Head of caudate nucleus (tissue), 42 donors: Measurements from ENCODE around the gene SCRG1.

Experiments used
- DNase-seq, 42 donors: peaks; one replicate each; pipeline versions ENCODE4 v3.0.0 to v3.0.0-alpha.2; 2020 to 2021; ENCODE audit warnings: mixed read lengths in 7 of 42
- intact Hi-C: fragments of 100-400 bp; cut with DNase I; formaldehyde crosslinking; loops from one replicate; pipeline ENCODE4 v1.15.0; 2022

SCRG1 gene

DNA sequence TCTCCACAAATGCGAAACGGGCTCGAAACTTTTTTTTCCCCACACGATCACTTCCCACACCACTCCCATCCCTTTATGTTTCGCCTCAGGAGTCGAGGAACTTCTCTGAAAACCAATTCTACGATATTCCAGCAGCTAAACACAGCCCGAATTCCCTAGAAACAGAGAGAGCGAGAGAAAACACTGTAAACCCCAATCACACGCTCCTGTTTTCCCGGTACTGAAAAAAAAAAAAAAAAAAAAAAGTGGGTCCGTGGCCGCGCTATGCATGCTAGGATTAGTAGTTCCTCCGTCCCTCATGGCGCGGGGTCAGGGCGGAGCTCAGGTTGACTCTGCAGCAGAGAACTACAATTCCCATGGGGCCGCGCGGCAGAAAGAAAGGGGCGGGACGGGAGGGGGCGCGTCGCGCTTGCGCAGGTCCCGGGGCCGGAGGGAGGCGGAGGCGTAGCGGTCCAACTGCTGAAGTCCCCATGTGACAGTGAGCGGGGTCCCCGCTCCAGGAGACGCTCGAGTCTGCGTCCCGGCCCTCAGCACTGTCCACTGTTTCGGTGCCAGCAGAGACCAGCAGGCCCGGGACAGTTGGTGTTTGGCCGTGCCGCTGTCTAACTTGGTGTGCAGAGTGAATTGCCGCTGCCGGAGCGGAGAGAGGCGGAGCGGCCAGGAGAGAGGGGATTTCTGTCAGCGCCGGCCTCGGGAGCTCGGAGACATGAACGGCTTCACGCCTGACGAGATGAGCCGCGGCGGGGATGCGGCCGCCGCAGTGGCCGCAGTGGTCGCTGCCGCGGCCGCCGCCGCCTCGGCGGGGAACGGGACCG lies 28.2 kb downstream of the SCRG1 start, which contains the start of gene SAP30:
TSS of gene SAP30 (plus strand) at position 478 of the 815 bp plus-strand sequence. CDS start at position 707, 229 bp downstream.
- intact Hi-C loops = loop anchor here (2.0 to 5.0 kb wide), 2 partner anchors 36 to 42 kb away; partner anchors contain the start of gene HMGB2
- DNase-seq = peak; percentile 93 to 99 (median 97)

DNA sequence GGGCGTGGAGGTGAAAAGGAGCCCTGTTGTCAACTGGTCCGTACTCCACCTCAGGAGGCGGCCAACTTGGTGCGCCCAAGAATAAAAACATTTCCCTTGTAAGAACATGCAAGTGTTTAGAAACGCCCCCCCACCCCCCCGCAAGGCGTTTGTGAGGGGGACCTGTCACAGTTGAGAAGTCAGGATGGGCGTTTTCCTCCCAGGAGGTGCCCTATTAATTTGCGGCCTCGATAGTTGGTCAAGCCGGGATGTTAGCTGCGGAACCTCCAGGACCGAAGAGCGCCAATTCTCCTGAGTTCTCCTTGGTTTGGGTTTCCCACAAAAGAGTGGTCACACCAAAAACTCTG lies 28.8 kb downstream of the SCRG1 start:
- intact Hi-C loops = loop anchor here (2.0 to 5.0 kb wide), 2 partner anchors 35 to 42 kb away; partner anchors contain the start of gene HMGB2
- DNase-seq = peak in 30 of 42 donors; percentile 4 to 62 (median 34)

DNA sequence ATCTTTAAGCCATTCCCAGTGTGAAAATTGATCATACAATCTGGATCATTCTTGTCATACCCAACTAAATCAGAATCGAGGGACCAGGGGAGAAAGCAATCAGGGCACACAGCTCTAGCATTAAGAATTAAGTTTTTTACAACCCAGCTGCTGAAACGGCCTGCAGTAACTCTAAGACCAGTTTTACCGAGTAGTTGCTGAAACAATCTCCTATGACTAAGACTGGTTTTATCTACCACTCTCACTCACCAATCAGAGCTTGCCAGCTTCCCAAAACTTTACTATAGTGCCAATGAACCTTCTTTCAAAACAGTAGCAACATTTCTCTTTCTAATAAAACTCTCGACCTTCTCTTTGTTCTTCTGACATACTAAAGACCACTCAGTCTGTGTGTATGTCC lies 31.0 kb downstream of the SCRG1 start:
- DNase-seq = no peak
- intact Hi-C loops = no loop called here

DNA sequence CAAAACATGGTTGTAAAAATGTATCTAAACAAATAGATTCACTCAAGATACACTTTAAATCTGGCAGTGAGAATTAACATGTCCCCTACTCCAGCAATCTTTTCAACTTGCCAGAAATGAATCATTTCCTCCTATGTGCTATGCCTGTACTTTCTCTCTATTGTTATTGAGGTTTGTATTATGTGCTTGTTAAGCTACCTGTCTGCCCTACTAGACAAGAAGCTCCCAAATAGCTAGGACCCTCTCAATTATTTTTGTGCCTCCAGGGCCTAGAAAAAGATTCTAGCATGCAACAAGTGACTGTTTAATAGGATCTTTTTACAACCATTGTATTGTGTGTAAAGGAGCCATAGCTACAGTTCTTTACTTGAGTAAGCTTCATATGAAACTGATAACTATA lies 31.6 kb downstream of the SCRG1 start:
- no peak for DNase-seq
- intact Hi-C loops = no loop called here

DNA sequence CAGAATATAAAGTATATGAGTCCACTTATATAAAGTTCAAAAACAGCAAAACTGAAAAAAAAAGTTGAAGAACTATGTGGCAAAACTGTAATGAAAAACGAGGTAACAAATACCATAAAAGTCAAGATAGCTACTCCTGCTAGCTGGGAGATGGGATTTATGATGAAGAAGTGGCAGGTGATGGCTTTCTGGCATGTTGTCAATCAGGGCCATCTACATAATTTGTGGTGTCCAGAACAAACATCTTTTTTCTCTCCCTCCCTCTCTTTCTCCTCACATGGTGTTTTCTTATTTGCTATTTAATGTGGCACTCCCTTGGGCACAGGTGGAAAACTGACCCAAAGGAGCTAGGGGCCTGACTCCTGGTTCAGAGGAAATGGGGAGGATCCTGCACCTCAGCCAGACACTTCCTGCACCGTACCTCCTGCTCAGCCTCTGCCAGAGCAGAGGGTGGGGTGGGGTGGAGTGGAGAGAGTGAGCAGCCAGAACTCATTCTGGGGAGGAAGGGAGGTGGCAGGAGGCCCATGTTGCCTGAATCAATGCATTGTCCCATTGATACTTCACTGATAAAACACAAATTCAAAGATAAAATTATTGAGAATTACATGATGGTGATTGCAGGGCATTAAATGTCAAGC lies 33.4 kb downstream of the SCRG1 start:
- DNase-seq = no peak
- intact Hi-C loops = no loop called here

DNA sequence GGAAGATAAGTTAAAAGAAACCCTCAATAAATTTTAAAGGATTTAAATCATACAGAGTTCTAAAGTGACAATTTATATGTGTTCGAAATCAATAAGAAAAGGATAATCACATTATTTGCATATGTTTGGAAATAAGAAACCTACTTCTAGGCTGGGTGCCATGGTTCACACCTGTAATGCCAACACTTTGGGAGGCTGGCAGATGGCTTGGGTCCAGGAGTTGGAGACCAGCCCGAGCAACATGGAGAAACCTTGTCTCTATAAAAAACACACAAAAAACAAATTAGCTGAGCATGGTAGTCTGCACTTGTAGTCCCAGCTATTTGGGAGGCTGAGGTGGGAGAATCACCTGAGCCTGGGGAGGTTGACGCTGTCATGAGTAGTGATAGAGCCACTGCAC lies 36.2 kb downstream of the SCRG1 start:
- DNase-seq = no peak
- intact Hi-C loops = no loop called here

DNA sequence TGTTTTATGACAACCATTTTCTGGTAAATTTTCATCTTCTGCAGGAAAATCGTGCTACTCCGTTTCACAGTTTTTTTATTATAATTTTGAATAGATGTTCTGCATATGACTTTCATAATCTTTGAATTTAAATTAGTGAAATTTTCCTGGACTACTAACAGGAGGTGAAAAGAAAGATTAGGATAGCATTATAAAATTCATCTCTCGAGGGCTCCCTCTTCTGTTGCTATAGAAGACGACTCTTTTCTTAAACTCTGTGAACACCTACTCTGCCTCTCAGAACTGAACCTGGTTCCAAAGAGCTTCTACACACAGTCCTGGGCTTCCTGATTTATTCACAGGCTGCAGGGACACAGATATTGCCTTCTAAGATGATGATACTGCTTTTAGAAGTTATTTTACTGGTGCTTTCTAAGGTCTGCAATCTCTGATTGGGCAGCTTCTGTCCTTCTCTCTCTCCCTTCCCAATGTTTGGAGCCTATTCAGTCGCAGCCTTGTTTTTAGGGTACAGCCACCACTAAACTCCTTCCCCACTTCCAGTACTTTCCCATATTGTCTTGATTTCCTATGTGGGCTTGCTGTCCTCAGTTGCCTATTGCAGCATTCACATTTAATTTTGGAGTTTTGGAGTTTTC lies 38.2 kb downstream of the SCRG1 start:
- intact Hi-C loops = no loop called here
- DNase-seq = peak in 1 of 42 donors; percentile 14

DNA sequence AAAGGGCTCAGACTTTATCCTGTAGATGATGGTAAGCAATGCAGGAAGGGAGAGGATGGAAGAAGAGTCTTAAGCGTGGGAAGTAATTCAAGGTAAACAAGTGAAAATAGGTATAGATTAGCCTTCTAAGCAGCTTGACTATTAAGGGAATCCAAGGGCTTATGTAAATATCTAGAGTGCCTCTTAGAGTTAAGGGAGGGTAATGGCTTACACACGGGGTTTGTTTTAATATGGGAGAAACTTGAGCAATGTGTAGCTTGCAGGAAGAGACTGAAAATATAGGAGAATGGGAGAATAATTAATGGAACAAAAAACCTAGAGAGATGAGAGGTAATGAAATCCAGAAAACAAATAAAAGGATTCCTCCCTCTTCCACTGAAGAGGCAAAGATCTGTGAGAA lies 41.0 kb downstream of the SCRG1 start:
- intact Hi-C loops = no loop called here
- DNase-seq = no peak

DNA sequence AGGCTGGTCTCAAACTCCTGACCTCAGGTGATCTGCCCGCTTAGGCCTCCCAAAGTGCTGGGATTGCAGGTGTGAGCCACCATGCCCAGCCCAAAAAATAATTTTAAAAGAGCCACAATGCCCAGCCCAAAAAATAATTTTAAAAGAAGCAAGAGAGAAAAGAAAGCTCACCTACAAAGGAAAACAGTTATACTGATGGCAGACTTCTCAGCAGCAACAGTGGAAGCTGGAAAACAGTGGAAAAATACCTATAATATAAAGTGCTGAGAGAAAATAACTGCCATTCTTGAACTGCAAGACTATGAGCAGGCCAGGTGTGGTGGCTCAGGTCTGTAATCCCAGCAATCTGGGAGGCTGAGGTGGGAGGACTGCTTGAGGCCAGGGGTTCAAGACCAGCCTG lies 51.4 kb downstream of the SCRG1 start:
- no peak for DNase-seq

DNA sequence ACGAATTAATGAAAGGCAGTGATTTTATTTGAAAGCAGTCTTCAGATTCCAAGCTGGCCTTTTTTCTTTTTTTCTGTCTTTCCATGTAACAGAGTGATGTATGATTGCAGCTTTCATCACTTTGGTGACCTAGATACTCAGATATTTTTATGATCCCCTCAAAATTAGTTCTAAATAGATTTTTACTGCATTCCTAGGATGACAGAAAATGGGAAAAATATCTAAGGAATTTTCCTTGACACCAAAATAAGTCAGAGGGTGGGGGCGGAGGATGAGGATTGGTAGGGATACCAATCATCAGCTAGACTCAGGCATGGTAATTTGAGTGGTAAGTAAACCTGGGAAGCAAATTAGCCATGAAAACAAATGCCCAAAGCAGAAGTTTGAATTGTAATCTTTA lies 52.8 kb downstream of the SCRG1 start:
- DNase-seq = no peak
- intact Hi-C loops = no loop called here

More for the DNA sequence above, 51.4 kb downstream of the SCRG1 start:
- intact Hi-C loops = no loop called here

DNA sequence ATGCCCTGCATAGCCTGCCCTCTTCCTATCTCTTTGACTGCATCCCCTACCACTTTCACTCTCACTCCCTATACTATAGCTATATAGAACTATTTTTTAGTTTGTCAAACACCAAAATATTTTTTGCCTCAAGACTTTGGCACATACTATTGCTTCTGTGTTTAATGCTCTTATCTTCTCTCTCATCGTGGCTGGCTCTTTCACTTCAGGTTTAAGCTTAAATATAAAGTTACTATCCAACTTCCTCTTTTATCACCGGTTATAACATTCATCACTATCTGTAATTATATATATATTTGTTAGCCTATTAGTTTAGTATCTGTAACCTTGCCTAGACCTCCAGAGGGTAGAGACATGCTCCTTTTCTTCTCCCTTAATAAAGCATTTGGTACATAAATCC lies 53.3 kb downstream of the SCRG1 start:
- DNase-seq = no peak
- intact Hi-C loops = no loop called here

DNA sequence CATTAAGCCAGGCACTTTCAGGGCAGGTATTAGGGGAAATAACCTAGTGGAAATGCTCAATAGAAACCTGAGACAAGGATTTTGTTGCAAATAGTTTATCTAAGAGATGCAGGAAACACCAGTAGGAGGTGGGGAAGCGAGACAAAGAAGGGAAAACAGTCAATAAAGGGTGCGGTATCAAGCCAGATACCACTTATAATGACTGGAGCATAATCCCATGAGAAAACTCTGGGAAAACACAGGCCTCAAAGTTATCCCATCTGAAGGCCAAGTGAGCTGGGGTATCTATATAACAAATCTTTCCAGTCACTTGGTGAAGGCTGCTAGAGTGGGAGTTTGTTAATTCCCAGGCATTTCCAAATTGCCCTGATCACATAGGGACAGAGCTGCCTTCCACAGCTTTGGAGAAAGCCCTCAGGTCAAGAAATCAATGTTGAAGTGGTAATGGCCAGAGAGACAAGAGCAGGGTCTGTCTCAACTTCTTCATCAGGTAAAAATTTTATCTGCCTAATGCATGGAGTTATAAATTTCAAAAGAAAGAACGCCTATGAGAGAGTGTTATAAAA lies 55.0 kb downstream of the SCRG1 start:
- intact Hi-C loops = no loop called here
- no peak for DNase-seq

DNA sequence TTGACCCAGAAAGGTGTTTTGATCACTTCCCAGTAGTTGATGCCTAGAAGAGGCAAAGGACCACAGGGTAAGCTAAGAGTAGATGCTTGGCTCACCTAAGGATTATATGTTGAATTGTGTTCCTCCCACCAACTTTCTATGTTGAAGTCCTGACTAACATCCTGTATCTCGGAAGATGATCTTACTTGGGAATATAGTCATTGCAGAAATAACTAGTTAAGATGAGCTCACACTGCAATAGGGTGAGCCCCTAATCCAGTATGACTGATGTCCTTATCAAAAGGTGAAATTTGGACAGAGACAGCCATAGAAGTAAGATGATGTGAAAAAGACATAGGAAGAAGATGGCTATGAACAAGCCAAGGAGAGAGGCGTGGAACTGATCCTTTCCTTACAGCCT lies 61.5 kb downstream of the SCRG1 start:
- DNase-seq = no peak
- intact Hi-C loops = no loop called here

DNA sequence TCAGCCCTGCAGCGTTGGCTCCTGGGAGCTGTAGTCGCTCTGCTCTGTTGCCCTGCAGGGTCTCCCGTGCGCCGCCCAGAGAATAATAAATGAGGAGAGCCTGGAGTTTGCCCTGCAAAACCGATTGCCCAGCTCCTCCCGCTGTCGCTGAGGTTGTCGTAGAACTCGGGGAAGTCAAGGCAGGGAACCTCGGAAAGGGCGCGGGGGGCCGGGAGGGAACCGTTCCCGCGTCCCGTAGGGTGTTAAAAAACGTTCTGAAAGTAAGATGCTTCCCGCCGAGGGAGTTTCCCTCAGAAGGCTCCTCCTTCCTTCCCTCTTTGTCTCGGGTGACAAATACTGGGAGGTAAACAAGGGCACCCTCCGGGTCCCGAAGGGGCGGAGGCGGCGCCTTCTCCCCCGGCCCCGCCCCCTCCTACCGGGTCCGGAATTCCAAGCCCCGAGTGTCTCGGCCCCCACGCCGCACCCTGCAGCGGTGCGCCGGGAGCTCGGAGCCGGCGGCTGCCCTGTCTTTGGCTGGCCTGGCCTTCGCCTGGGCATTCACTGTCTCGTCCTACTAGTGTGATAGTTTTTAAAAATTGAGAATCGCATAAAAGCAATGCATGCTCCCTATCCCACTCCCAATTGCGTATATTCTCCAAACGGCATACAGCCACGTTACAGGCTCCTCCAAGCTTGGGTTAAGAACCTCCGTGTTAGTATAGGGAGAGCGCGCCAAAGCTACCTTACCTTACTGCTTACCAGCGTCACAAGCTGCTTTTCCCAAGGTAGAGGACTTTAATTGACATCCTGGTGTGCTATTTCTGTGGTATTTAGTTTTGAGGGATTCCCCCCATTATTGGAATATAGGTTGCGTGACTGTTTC lies 63.8 kb downstream of the SCRG1 start:
- DNase-seq = peak in 39 of 42 donors; percentile 9 to 71 (median 42)
- intact Hi-C loops = loop anchor here (2.0 kb wide), 1 partner anchor 36 kb away; the partner anchor contains the start of gene SAP30
